HepG2 (cell line): Measurements from ENCODE around the gene COG8. TPM values are rescaled to one million over a fixed set of nuclear protein-coding genes. Genes with fewer than 3 reads are reported as not detected.

ENCODE experiments used
- E2F2 ChIP-seq: sonication (generic); formaldehyde crosslinking; IDR thresholded peaks from 2 replicates; pipeline ENCODE4 v1.4.0; 2020; ENCODE audit warnings: missing genetic modification reagents, borderline replicate concordance
- ERF ChIP-seq: IDR thresholded peaks from 2 replicates; pipeline ENCODE4 v1.6.1; 2018; ENCODE audit warnings: missing biosample characterization, missing genetic modification reagents
- FOXM1 ChIP-seq: sonication (generic); formaldehyde crosslinking; IDR thresholded peaks from 2 replicates; pipeline ENCODE4 v1.5.0; 2020; ENCODE audit warnings: missing genetic modification reagents
- IKZF1 ChIP-seq: fragments of 450-650 bp; IDR thresholded peaks from 2 replicates; pipeline ENCODE4 v1.7.1; 2016
- KMT2B ChIP-seq: IDR thresholded peaks from 2 replicates; pipeline ENCODE4 v1.6.1; 2016; ENCODE audit warnings: missing genetic modification reagents, missing compliant biosample characterization
- MYC ChIP-seq: sonication (generic); formaldehyde crosslinking; IDR thresholded peaks from 2 replicates; pipeline ENCODE4 v1.9.0; 2021; ENCODE audit warnings: missing genetic modification reagents, borderline replicate concordance
- PRDM4 ChIP-seq: sonication (generic); formaldehyde crosslinking; IDR thresholded peaks from 2 replicates; pipeline ENCODE4 v1.9.0; 2021; ENCODE audit warnings: missing genetic modification reagents, borderline replicate concordance
- PRPF4 ChIP-seq: fragments of 200-400 bp; formaldehyde crosslinking; IDR thresholded peaks from 2 replicates; pipeline ENCODE4 v1.6.1; 2016; ENCODE audit warnings: low read length, low read depth; ENCODE audit not compliant: poor library complexity, severe bottlenecking
- RFX5 ChIP-seq: IDR thresholded peaks from 2 replicates; pipeline ENCODE4 v1.6.1; 2011; ENCODE audit warnings: low read depth, low read length, improper control_type of control experiment
- RFXAP ChIP-seq: sonication (generic); formaldehyde crosslinking; IDR thresholded peaks from 2 replicates; pipeline ENCODE4 v1.4.0; 2020; ENCODE audit warnings: missing genetic modification reagents, borderline replicate concordance
- SALL1 ChIP-seq: sonication (generic); formaldehyde crosslinking; IDR thresholded peaks from 2 replicates; pipeline ENCODE4 v1.8.0; 2022; ENCODE audit warnings: mild to moderate bottlenecking, missing genetic modification reagents
- SP2 ChIP-seq: sonication (generic); formaldehyde crosslinking; IDR thresholded peaks from 2 replicates; pipeline ENCODE4 v1.5.1; 2020; ENCODE audit warnings: mild to moderate bottlenecking, missing genetic modification reagents
- ZBTB37 ChIP-seq: sonication (generic); formaldehyde crosslinking; IDR thresholded peaks from 2 replicates; pipeline ENCODE4 v1.4.0; 2020; ENCODE audit warnings: mild to moderate bottlenecking, missing genetic modification reagents
- ZNF326 ChIP-seq: sonication (generic); formaldehyde crosslinking; IDR thresholded peaks from 2 replicates; pipeline ENCODE4 v1.4.0; 2020; ENCODE audit warnings: missing genetic modification reagents, borderline replicate concordance
- ZNF350 ChIP-seq: sonication (generic); formaldehyde crosslinking; IDR thresholded peaks from 2 replicates; pipeline ENCODE4 v1.4.0; 2020; ENCODE audit warnings: mild to moderate bottlenecking, low read depth, missing genetic modification reagents, borderline replicate concordance
- ZNF563 ChIP-seq: sonication (generic); formaldehyde crosslinking; IDR thresholded peaks from 2 replicates; pipeline ENCODE4 v1.8.0; 2022; ENCODE audit warnings: mild to moderate bottlenecking, moderate library complexity, missing genetic modification reagents
- ZNF598 ChIP-seq: sonication (generic); formaldehyde crosslinking; IDR thresholded peaks from 2 replicates; pipeline ENCODE4 v1.5.1; 2020; ENCODE audit warnings: mild to moderate bottlenecking, missing genetic modification reagents, borderline replicate concordance
- ZNF773 ChIP-seq: sonication (generic); formaldehyde crosslinking; IDR thresholded peaks from 2 replicates; pipeline ENCODE4 v1.4.0; 2020; ENCODE audit warnings: missing genetic modification reagents, borderline replicate concordance
- ZNF891 ChIP-seq: sonication (generic); formaldehyde crosslinking; IDR thresholded peaks from 2 replicates; pipeline ENCODE4 v1.5.0; 2020; ENCODE audit warnings: mild to moderate bottlenecking, missing genetic modification reagents
- polyA plus RNA-seq, 8 experiments: library from polyadenylated mRNA; depleted of rRNA in 3 of 8; stranded (reverse) in 7 of 8; unstranded in 1 of 8; fragments of >200 nt; fragmentation: Illumina TruSeq in 4 of 8; extraction: Trizol in 4 of 8; gene quantifications; 2 replicates each; pipeline versions ENCODE4 v1.2.1 to v1.2.3, GENCODE V29; 2011 to 2016; ENCODE audit warnings: low read depth in 4 of 8, missing spikeins in 1 of 8, mixed read lengths in 1 of 8; ENCODE audit not compliant: insufficient read depth in 1 of 8
- total RNA-seq, 5 experiments: library from RNA; depleted of rRNA; stranded (reverse); fragments of >200 nt; fragmentation: Illumina TruSeq; extraction: Trizol; gene quantifications; 2 replicates each; pipeline ENCODE4 v1.2.3, GENCODE V29; 2016; ENCODE audit warnings: low read depth in 1 of 5
- TF ChIP-seq, protein P1 (sequence below): IDR thresholded peaks from 2 replicates; pipeline ENCODE4 v1.6.1; 2018; ENCODE audit warnings: missing genetic modification reagents, mild to moderate bottlenecking, missing compliant biosample characterization
- TF ChIP-seq, protein P2 (sequence below): sonication (generic); formaldehyde crosslinking; IDR thresholded peaks from 2 replicates; pipeline ENCODE4 v1.4.0; 2020; ENCODE audit warnings: mild to moderate bottlenecking, missing genetic modification reagents

The COG8 gene
- total and polyA plus RNA-seq, 2 of the 13 experiments (the other 11 are each of a cell fraction or from before 2014, with no cell fraction given) = 45.5 to 52.1 TPM

- TF ChIP-seq RFXAP = no peak
- TF ChIP-seq ZNF598 = no peak
- no peak for TF ChIP-seq FOXM1 (CRISPR knock-in tag)
- no peak; the same call in 1 of the 2 replicates for TF ChIP-seq ERF (CRISPR knock-in tag)
- no peak for TF ChIP-seq MYC (CRISPR knock-in tag)
- TF ChIP-seq, protein P1, sequence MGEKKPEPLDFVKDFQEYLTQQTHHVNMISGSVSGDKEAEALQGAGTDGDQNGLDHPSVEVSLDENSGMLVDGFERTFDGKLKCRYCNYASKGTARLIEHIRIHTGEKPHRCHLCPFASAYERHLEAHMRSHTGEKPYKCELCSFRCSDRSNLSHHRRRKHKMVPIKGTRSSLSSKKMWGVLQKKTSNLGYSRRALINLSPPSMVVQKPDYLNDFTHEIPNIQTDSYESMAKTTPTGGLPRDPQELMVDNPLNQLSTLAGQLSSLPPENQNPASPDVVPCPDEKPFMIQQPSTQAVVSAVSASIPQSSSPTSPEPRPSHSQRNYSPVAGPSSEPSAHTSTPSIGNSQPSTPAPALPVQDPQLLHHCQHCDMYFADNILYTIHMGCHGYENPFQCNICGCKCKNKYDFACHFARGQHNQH (CRISPR knock-in tag) = no peak
- no peak for TF ChIP-seq SP2
- no peak for TF ChIP-seq ZNF773 (CRISPR knock-in tag)
- TF ChIP-seq PRPF4 = no peak
- TF ChIP-seq SALL1 (CRISPR knock-in tag) = no peak; the same call in 1 of the 2 replicates
- no peak; the same call in 1 of the 2 replicates for TF ChIP-seq ZNF563 (CRISPR knock-in tag)
- TF ChIP-seq RFX5 = no peak
- TF ChIP-seq, protein P2, sequence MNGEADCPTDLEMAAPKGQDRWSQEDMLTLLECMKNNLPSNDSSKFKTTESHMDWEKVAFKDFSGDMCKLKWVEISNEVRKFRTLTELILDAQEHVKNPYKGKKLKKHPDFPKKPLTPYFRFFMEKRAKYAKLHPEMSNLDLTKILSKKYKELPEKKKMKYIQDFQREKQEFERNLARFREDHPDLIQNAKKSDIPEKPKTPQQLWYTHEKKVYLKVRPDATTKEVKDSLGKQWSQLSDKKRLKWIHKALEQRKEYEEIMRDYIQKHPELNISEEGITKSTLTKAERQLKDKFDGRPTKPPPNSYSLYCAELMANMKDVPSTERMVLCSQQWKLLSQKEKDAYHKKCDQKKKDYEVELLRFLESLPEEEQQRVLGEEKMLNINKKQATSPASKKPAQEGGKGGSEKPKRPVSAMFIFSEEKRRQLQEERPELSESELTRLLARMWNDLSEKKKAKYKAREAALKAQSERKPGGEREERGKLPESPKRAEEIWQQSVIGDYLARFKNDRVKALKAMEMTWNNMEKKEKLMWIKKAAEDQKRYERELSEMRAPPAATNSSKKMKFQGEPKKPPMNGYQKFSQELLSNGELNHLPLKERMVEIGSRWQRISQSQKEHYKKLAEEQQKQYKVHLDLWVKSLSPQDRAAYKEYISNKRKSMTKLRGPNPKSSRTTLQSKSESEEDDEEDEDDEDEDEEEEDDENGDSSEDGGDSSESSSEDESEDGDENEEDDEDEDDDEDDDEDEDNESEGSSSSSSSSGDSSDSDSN (CRISPR knock-in tag) = no peak
- TF ChIP-seq PRDM4 = no peak
- no peak for TF ChIP-seq KMT2B
- no peak for TF ChIP-seq ZBTB37 (CRISPR knock-in tag)
- peak; percentile 52; the same call in 1 of the 2 replicates for TF ChIP-seq ZNF891 (CRISPR knock-in tag)
- no peak for TF ChIP-seq IKZF1
- no peak for TF ChIP-seq ZNF326 (CRISPR knock-in tag)
- TF ChIP-seq ZNF350 (CRISPR knock-in tag) = no peak
- no peak for TF ChIP-seq E2F2
These were observed 9.7 kb downstream of the COG8 start (continued) for GRCh38 chr16:69329369-69330285.
